C4-2B (cell line): Measurements from ENCODE around the gene AP3D1.

Experiments
- ZFX ChIP-seq: fragments of 450-650 bp; IDR thresholded peaks from 2 replicates; pipeline ENCODE4 v1.6.1; 2017
- TF ChIP-seq, protein P1 (sequence below): fragments of 450-650 bp; conservative IDR thresholded peaks from 2 replicates; pipeline ENCODE4 v1.5.1; 2017; ENCODE audit warnings: mild to moderate bottlenecking

DNA sequence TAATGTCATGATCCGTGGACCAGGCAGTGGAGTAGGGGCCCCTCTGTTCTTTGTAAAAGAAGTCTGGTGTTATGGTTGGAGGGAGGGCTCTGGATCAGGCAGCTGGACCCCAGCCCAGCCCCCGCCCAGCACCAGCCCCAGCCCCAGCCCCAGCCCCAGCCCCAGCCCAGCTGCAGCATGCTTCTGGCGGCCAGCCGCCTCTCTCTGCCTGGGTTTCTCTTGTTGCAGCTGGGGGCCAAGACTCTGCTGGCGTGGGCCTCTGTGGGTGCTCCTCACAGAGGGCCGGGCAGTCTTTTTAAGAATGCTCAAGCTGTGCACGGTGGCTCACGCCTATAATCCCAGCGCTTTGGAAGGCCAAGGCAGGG, 30.2 kb upstream of the AP3D1 start:
- no peak for TF ChIP-seq ZFX
- TF ChIP-seq, protein P1, sequence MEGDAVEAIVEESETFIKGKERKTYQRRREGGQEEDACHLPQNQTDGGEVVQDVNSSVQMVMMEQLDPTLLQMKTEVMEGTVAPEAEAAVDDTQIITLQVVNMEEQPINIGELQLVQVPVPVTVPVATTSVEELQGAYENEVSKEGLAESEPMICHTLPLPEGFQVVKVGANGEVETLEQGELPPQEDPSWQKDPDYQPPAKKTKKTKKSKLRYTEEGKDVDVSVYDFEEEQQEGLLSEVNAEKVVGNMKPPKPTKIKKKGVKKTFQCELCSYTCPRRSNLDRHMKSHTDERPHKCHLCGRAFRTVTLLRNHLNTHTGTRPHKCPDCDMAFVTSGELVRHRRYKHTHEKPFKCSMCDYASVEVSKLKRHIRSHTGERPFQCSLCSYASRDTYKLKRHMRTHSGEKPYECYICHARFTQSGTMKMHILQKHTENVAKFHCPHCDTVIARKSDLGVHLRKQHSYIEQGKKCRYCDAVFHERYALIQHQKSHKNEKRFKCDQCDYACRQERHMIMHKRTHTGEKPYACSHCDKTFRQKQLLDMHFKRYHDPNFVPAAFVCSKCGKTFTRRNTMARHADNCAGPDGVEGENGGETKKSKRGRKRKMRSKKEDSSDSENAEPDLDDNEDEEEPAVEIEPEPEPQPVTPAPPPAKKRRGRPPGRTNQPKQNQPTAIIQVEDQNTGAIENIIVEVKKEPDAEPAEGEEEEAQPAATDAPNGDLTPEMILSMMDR: no peak
